ENCODE measurements around the gene KRTAP5-5.
"Not testable (repeated sequence)": the region's sequence is repeated elsewhere in the genome, so short reads cannot be mapped to it uniquely, and the experiment has no call there.

Gene KRTAP5-5

DNA sequence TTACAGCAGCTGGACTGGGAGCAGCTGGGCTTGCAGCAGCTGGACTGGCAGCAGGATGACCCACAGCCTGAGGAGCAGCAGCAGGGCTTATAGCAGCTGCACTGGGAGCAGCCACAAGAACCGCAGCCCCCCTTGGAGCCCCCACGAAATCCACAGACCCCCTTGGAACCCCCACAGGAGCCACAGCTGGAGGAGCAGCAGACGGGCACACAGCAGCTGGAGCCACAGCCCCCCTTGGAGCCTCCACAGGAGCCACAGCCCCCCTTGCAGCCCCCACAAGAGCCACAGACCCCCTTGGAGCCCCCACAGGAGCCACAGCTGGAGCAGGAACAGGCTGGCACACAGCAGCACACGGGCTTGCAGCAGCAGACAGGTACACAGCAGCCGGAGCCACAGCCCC lies 21.7 kb upstream of the KRTAP5-5 start:
- DNase-seq, result not testable (repeated sequence)

GRCh38 chr11:1608363-1608762 lies 21.2 kb upstream of the KRTAP5-5 start, which contains the start of gene KRTAP5-3:
Gene KRTAP5-3 (minus strand): TSS chr11:1608463. CDS start chr11:1608385, 78 bp downstream.
- DNase-seq, result no peak

DNA sequence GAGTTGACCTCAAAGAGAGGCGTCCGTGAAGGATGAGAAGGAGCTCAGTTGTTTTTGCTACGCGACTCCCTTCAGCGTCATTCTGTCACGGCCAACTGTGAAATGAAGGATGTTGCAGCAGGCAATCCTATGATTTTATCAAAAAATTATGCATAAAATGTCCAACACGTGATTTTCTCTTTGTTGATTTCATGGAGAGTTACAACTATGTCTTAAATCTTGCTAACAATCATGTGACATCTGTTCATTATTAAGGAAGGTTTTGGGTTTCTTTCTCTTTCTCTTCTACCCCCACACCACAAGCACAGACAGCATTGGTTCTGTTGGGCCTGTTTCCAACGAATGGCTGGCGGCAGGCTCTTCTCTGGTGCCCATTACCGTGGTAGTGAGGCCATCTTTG lies 11.3 kb upstream of the KRTAP5-5 start:
- DNase-seq, result no peak

- peak; percentile 44 for DNase-seq
Measured at GRCh38 chr11:1619449-1619848, 10.1 kb upstream of the KRTAP5-5 start.

GRCh38 chr11:1622086-1622485 lies 7.5 kb upstream of the KRTAP5-5 start, which contains the start of gene KRTAP5-4:
Gene KRTAP5-4 (minus strand): TSS chr11:1622138. CDS start chr11:1622093, 45 bp downstream.
- no peak for DNase-seq

DNA sequence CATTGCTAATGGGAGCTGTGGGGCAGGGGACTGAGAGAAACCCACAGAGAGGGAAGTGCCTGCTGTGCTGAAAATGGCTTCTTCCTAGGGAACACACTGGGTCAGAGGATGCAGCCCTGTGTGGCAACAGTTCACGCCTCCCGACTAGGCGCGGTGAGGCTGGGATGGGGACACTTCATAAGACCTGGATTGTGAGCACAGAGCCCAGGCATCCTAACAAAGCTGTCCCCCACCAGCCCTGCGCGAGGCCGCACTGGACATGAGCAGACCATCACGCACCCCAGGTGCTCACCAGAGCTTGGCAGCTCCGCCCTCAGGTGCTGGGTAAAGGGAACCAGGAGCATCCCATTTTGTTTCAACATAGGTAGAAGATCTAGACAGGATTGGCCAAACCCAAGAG lies 5.9 kb upstream of the KRTAP5-5 start:
- DNase-seq, result no peak

- no peak for DNase-seq
Measured at GRCh38 chr11:1624621-1625020, 5.0 kb upstream of the KRTAP5-5 start.

DNA sequence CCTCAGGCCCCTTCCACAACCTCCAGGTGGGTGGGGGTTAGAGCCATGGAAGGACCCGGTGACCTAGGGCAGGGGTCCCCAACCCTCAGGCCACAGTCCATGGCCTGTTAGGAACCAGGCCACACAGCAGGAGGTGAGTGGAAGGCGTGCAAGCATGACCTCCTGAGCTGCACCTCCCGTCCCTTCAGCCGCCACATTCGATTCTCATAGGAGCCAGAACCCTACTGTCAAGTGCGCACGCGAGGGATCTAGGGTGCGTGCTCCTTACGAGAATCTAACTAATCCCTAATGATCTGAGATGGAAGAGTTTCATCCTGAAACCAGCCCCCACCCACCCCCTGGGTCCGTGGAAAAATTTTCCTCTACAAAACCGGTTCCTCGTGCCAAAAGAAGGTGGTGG lies 4.0 kb upstream of the KRTAP5-5 start:
- no peak for DNase-seq

GRCh38 chr11:1628506-1629325 lies 859 bp upstream of the KRTAP5-5 start:
- peak; percentile 65 for DNase-seq

GRCh38 chr11:1630271-1630670 lies 696 bp downstream of the KRTAP5-5 start:
- DNase-seq, result no peak

- DNase-seq, result no peak
Measured at GRCh38 chr11:1631066-1631568, 1.5 kb downstream of the KRTAP5-5 start.

- no peak for DNase-seq
Measured at GRCh38 chr11:1632053-1632714, 2.6 kb downstream of the KRTAP5-5 start.

DNA sequence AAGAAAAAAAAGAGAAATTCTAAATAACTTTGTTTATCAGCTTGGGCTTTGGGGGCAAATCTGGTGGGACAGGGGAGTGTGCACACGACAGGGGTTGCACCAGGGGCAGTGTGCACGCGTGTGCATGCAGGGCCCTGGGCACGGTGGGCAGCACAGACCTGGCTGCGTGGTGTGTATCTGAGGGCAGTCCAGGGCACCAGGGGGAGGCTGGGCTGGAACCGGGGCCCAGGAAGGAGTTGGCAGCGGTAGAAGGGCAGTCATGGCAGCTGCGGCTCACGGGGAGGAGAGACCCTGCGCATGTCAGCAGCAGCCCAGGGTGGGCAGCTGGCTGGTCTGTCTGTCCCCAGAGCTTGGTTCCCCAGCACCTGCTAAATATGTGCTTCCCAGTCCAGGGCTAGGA lies 4.3 kb downstream of the KRTAP5-5 start:
- DNase-seq, result no peak

DNA sequence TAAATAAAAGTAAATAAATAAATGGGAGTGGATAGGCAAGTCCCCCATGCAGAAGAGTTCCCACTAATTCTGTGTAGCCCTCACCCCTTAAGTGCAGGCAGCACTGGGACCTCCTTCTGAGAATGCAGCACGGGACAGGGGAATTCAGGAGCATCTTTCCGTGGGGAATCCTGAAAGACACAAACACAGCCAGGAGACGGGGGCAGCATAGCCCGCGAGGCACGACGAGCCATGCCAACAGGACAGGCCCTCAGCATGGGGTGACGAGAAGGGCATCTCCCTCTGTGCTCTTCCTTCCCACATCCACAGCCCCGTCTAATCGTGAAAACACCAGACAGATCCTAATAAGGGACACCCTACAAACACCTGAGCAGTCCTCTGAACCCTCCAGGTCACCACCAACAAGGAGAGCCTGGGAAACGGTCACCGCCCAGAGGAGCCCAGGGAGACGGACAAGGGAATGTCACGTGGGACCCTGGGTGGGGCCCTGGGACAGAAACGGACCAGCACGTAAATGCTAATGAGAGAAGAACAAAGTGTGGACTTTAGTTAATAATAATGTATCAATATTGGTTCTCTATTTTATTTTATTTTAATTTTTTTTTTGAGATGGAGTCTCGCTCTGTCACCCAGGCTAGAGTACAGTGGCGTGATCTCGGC lies 6.8 kb downstream of the KRTAP5-5 start:
- DNase-seq, result no peak

- no peak for DNase-seq
Measured at GRCh38 chr11:1637628-1638027, 8.1 kb downstream of the KRTAP5-5 start.

DNA sequence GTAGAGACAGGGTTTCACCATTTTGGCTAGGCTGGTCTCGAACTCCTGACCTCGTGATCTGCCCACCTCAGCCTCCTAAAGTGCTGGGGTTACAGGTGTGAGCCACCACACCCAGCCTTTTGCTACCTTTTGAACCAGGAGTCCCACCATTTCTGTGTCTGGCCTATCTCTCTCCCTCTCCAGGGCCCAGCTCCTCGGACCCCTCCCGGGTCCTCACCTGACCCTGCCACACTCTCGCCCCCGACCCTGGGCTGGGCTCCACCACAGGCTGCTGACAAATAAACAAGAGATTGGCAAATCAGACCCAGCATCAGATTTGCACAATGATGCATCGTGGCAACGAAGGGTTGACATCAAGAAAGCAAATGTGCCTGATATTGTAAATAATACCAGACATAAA lies 8.8 kb downstream of the KRTAP5-5 start:
- no peak for DNase-seq

DNA sequence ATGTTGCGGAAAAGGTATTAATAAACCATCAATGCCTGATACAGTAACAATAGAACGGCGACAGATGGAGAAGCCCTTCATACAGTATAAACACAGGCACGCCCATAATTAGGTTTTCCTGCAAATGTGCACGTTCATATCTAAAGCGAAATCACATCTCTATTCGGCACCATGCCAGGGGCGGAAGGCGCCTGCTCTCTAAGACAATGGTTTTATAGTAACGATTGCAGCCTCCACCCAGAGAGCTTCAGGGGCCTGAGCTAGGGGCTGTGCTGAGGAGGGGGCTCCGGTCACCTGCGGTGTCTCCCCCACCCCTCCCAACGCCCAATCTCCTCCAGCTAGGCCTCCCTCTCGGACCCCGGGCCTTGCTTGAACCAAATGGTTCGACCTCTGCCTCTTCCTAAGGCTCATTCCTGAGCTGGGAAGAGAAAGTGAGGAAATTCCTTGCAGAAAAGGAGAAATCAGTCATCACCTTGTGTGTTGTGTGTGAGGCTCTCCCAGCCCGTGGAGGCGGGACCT lies 9.6 kb downstream of the KRTAP5-5 start:
- no peak for DNase-seq

- no peak for DNase-seq
Measured at GRCh38 chr11:1639666-1640065, 10.1 kb downstream of the KRTAP5-5 start.

DNA sequence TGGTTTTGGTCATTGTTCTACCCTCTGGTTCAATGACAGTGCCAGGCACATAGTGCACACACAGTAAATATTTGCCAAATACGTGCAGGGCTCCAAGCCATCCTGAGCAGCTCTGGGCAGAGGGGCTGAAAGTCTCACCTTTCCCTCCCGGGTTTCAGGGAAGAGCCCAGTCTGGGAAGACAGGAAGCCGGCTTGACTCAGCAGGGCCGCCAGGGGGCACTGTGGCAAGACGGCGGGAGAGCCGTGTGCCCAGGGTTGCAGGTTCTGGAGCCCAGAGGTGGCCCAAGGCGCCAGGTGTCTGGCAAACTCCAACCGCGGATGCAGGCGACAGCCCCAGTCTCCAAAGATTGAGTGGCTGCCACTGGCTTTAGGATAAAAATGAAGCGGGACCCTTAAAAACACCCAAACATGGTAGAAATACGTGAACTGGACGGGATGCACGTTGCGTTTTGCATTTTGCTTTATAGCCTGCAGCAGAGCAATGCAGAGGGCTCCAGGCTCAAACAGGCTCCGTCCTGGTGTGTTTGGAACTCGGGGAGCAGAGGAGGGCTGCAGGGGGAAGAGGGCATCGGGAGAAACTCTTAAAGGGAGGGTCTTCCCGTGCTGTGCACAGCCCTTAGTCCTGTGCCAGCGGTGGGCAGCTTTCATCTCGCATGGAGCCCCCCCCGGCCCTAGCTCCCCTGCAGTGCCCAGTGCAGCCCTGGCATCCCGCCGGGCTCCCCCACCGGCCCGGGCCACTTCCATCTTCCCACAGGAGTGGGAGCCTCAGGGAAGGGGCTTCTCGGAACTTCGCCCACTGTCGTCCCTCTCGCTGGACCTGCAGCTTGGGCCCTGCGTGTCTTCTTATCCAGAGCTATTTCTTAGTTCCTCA lies 10.7 kb downstream of the KRTAP5-5 start:
- DNase-seq, result peak; percentile 25

DNA sequence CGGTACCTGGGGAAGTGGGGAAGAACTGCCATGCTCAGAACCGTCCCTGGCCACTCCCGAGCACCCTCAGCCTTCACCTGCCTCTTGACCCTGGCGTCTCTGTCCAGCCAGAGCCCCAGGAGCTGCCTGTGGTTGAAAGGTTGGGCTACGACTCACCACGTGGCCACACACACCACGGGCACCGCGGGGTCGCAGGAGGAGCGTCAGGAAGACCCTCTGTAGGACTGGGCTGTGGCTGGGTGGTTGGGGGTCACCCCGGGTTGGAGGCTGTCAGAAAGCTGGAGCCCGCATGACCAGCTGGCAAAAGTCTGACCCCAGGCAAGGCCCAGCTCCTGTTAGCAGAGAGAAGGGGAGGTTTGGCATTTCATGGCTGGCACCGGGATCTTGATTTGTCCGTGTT lies 11.5 kb downstream of the KRTAP5-5 start:
- no peak for DNase-seq

GRCh38 chr11:1642288-1643145 lies 12.9 kb downstream of the KRTAP5-5 start:
- no peak for DNase-seq

Data from CD4-positive, alpha-beta T cell treated with Interleukin-12 subunit alpha and Interleukin-12 subunit beta, for 1 hour (primary cell).